K562 (cell line): Measurements from ENCODE around the gene DPYSL4.

Experiments
- ZNF140 ChIP-seq: fragments of 250-450 bp; sonication (Bioruptor Pico); IDR thresholded peaks from 2 replicates; pipeline ENCODE4 v1.8.0; 2021; ENCODE audit warnings: moderate library complexity, mild to moderate bottlenecking, inconsistent platforms
- TF ChIP-seq, protein P1 (sequence below), 3 experiments: IDR thresholded peaks in 2 of 3; conservative IDR thresholded peaks in 1 of 3; 2 replicates each; pipeline ENCODE4 v1.5.1; 2011 to 2012; ENCODE audit warnings: low read length in 3 of 3, mild to moderate bottlenecking in 3 of 3, control low read depth in 2 of 3, improper control_type of control experiment in 1 of 3, inconsistent platforms in 1 of 3, low read depth in 1 of 3, mixed read lengths in 1 of 3, moderate library complexity in 1 of 3; ENCODE audit not compliant: insufficient read depth in 2 of 3

DNA sequence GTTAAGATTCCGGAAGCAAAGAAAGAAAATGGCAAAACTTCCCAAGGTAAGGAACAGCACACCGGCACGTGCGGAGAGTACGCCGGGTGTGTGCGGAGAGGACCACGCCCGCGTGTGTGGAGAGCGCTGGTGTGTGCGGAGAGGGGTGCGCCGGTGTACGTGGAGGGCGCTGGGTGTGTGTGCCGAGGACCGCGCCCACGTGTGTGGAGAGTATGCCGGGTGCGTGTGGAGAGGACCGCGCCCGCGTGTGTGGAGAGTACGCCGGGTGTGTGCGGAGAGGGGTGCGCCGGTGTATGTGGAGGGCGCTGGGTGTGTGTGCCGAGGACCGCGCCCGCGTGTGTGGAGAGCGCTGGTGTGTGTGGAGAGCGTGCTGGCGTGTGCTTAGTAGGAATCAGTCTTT is 48.6 kb upstream of the DPYSL4 start:
- TF ChIP-seq, protein P1, sequence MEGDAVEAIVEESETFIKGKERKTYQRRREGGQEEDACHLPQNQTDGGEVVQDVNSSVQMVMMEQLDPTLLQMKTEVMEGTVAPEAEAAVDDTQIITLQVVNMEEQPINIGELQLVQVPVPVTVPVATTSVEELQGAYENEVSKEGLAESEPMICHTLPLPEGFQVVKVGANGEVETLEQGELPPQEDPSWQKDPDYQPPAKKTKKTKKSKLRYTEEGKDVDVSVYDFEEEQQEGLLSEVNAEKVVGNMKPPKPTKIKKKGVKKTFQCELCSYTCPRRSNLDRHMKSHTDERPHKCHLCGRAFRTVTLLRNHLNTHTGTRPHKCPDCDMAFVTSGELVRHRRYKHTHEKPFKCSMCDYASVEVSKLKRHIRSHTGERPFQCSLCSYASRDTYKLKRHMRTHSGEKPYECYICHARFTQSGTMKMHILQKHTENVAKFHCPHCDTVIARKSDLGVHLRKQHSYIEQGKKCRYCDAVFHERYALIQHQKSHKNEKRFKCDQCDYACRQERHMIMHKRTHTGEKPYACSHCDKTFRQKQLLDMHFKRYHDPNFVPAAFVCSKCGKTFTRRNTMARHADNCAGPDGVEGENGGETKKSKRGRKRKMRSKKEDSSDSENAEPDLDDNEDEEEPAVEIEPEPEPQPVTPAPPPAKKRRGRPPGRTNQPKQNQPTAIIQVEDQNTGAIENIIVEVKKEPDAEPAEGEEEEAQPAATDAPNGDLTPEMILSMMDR (IDR thresholded peaks at IDR 0.05 in 2 of 3, conservative IDR thresholded peaks at IDR 0.05 in 1 of 3; ENCODE audit: insufficient read depth in 2 of 3, low read depth in 1 of 3, low read length in 3 of 3): no peak
- no peak for TF ChIP-seq ZNF140 (CRISPR knock-in tag)
